Superior temporal gyrus (tissue), 1 donor: ENCODE results near the gene HIC2.
"Not testable (repeated sequence)": the region's sequence is repeated elsewhere in the genome, so short reads cannot be mapped to it uniquely, and the experiment has no call there.

Source experiments
- DNase-seq: peaks from one replicate; pipeline ENCODE4 v3.0.0-alpha.2; 2016; ENCODE audit errors: extremely low spot score

The HIC2 gene

DNA sequence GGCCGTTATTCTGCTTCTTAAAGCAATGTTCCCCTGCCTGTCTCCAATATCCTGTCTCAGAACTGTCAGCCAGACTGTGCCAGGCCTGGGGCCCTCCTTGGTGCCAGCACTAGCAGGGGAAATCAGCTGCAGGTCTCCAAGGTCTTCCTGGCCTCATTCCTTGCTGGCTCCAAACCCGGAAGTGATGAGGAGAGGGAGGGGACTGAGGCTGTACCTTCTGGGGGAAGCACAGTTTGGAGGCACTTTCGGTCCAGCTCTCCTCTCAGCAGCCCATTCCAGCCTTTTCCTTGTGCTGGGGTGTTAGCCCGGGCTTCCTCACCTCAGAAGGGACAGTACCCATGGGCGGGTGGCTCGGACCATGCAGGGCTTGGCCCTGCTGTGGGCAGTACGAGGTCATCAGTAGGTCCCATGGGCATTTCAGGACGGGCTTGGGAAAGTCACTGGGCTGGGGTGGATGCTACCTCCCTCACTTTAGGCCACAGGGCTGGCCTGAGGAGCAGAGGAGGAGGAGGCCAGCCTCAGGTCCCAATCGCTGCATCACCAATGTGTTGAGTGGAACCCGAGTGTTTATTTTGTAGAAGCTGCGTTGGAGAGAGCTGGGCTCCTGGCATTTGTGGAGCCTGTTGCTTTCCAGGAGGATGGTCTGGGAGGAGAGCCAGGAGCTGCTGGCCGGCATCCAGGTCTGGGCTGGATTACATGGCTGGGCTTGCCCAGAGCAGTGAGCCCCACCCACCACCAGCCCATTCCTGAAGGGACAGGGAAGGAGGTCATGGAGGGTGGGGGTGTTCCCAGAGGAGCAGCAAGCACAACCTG, 19.0 kb downstream of the HIC2 start:
- DNase-seq: not testable (repeated sequence)

DNA sequence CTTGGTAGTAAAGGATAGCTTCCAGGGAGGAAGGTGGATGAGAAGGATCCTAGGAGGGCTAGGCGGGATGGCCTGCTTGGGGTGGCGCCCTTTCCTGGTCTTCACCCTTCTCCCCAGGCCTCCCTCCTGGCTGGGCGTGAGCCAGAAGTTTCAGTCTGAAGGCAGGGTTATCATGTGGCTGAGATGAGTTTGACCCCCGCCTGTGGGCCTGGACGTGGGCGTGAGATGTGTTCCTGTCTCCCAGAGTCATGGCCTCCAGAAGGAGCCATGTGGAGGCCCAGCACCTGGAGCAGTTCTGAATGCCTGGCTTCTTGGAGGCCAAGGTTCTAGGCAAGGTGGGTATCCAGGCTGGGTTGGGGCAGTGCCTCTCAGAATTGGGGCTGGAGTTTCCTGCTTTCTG, 20.8 kb downstream of the HIC2 start:
- DNase-seq: not testable (repeated sequence)

DNA sequence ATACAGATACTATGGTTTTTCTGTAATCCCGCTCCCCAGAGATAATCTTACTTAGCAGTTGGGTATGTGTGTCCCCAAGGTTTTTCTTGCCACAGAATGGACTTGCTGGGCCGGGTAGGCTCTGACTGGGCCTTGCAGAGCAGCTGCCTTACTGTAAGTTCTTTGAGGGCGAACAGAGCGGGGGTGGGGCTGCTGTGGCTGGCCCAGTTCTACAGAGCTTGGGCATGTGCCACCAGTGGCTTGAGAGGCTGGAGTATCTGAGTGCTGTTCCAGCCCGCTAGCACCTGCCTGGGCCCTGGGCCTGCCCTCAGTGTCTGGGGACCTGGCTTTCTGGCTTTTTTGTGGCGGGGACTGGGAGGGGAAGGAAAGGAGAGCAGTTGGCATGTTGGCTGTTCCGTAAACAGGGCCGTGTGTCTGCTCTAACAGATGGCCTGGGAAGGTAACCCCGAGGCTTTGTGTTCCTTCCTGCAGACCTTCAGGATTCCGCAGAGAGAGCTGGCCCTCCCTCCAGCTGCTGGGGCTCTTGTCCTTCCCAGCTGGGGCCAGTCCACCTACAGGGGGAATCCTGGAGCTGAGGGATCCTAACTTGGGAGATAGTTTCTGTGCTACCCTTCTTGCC, 23.0 kb downstream of the HIC2 start:
- DNase-seq: not testable (repeated sequence)

- not testable (repeated sequence) for DNase-seq
These were observed 23.5 kb downstream of the HIC2 start for GRCh38 chr22:21440676-21441075.

DNA sequence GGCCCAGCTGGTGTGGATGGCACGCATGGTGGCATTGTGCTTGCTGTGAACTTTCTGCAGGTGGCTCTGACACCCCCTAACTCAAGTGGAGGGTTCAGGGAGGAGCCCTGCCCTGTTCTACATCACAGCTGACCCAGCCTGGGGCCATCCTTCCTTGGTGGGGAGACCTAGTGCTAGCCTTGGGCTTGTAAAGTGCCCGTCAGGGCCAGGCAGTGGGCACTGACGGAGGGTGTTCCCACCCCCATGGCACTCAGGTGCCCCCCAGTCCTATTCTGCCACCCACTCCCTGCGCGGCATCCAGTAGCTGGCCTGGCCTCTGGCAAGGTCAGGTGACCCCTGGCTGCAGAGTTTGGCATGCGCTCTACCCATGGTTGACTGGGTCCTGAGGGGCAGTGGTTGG, 24.0 kb downstream of the HIC2 start:
- DNase-seq: not testable (repeated sequence)

GRCh38 chr22:21442123-21442522, 25.0 kb downstream of the HIC2 start:
- DNase-seq: not testable (repeated sequence)

GRCh38 chr22:21442646-21443045, 25.5 kb downstream of the HIC2 start:
- DNase-seq: not testable (repeated sequence)

GRCh38 chr22:21443057-21443734, 26.0 kb downstream of the HIC2 start:
- DNase-seq: no peak

GRCh38 chr22:21443735-21444421, 26.7 kb downstream of the HIC2 start:
- DNase-seq: no peak

- DNase-seq: no peak
These were observed 27.7 kb downstream of the HIC2 start for GRCh38 chr22:21444701-21445436.

DNA sequence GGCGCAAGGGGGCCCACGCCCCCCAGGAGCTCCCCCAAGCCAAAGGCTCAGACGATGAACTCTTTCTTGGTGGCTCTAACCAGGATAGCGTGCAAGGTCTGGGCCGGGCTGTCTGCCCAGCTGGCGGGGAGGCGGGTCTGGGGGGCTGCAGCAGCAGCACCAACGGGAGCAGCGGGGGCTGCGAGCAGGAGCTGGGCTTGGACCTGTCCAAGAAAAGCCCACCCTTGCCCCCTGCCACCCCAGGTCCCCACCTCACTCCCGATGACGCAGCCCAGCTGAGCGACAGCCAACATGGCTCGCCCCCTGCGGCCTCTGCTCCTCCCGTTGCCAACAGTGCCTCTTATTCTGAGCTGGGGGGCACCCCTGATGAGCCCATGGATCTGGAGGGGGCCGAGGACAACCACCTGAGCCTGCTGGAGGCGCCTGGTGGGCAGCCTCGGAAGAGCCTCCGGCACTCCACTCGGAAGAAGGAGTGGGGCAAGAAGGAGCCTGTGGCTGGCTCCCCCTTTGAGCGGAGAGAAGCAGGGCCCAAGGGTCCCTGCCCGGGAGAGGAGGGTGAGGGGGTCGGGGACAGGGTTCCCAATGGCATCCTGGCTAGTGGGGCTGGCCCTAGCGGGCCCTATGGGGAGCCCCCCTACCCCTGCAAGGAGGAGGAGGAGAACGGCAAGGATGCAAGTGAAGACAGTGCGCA, 28.4 kb downstream of the HIC2 start:
- DNase-seq: no peak

GRCh38 chr22:21446128-21446826, 29.1 kb downstream of the HIC2 start:
- no peak for DNase-seq

DNA sequence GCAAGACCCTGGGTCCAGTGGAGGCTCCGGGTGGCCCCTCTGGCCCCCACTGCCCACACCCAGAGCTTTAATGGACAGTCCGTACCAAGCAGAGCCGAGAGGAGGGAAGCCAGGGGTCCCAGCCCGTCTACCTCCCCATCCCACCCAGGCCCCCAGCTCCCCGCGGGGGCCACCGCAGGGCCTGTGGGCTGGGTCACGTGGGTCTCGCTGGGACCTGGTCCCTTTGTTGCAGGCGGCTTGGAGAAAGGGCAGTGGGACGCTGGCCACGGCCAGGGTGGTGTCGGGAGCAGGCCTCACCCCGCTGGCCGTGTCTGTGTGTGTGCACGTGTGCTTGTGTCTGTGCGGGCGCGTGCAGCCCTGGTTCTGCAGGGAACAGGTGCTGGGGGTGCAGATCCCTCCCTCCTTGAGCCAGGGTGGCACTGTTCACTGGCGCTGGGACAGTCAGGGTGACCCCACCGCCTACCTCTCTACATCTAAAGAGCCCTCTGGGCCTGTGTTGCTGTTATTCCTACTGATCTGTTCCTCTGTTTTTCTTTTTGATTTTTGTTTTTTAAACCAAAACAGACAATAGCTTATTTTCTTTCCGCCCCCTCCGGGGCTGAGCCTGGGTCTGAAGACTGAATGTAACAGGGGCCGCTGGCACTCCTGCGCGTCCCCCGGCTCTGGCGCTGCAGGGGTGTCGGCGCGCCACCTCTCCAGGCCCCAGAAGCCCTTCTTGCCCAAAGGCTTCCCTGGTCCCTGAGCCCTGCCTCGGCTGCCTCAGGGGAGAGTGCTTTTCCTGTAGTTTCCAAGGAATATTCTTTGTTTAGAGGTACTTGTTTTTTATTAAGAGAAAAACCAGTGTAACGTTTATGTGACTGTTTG, 29.9 kb downstream of the HIC2 start:
- DNase-seq: no peak

DNA sequence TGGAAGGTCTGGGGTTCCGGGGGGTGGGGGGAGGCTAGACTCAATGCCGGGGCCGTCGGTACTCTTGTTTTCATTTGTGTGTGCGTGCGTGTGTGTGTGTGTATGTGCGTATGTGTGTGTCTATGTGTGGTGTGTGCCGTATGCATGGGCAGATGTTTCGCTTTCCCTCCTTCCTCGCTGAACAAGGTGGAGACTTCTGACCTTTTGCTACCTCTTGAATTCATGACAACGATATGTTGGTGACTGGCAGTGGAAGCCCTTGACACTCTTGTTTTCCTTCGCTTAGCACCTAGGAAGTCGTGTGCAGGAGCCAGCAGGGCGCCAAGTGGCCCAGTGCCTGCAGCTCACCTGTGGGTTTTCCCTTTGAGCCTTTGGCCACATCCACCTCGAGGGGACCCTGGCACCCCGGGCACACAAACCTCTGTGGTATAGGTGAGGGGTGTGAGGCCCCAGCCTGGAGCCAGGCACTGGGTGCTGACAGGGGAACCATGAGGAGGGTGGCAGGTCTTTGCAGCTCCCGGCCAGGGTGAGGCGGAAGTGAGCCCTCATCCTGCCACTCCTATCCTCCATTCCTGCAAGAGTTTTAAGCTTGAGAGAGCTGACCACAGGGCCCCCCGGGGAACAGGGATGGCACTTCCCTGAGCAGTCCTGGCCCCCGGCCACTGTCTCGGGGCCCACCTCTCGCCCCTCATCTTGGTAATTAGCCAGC, 30.7 kb downstream of the HIC2 start:
- no peak for DNase-seq

GRCh38 chr22:21448627-21449416, 31.7 kb downstream of the HIC2 start:
- DNase-seq: no peak

GRCh38 chr22:21449531-21450319, 32.6 kb downstream of the HIC2 start:
- no peak for DNase-seq

- no peak for DNase-seq
These were observed 33.2 kb downstream of the HIC2 start for GRCh38 chr22:21450320-21450831.
